ENCODE measurements around the gene GAK. TPM values are rescaled to one million over a fixed set of nuclear protein-coding genes. Genes with fewer than 3 reads are reported as not detected.

The GAK gene
- total and polyA plus RNA-seq, 2 experiments from 2014 or later = 59.8 to 144 TPM

GRCh38 chr4:889516-889915, 42.6 kb downstream of the GAK start:
- no peak for TF ChIP-seq CTCF (IDR thresholded peaks at IDR 0.05; ENCODE audit: low read depth, low read length)
- H3K27me3 ChIP-seq = no peaks in the 10 kb centered on the region
- DNase-seq (ENCODE audit: low read depth in 1 of 2, low spot score in 1 of 2) = no peak
- no peaks in the 10 kb centered on the region for H3K36me3 ChIP-seq
- H3K4me1 ChIP-seq (ENCODE audit: low read depth) = no peaks in the 10 kb centered on the region
- no peak overlapping the region for H3K27ac ChIP-seq
- H3K9me3 ChIP-seq (ENCODE audit: low read depth) = no peaks in the 10 kb centered on the region
- no peak overlapping the region for H3K4me3 ChIP-seq

GRCh38 chr4:888029-888428, 44.1 kb downstream of the GAK start:
- H3K27ac ChIP-seq = no peak overlapping the region
- no peaks in the 10 kb centered on the region for H3K9me3 ChIP-seq (ENCODE audit: low read depth)
- no peaks in the 10 kb centered on the region for H3K36me3 ChIP-seq
- no peaks in the 10 kb centered on the region for H3K27me3 ChIP-seq
- DNase-seq (ENCODE audit: low read depth in 1 of 2, low spot score in 1 of 2) = no peak
- no peaks in the 10 kb centered on the region for H3K4me1 ChIP-seq (ENCODE audit: low read depth)
- no peak overlapping the region for H3K4me3 ChIP-seq
- TF ChIP-seq CTCF (IDR thresholded peaks at IDR 0.05; ENCODE audit: low read depth, low read length) = no peak

GRCh38 chr4:887034-887763, 44.9 kb downstream of the GAK start:
- Histone ChIP-seq H3K27ac (no peak overlapping the region), H3K9me3 (ENCODE audit: low read depth) (no peaks in the 10 kb centered on the region), H3K27me3 (no peaks in the 10 kb centered on the region), H3K36me3 (no peaks in the 10 kb centered on the region), H3K4me1 (ENCODE audit: low read depth) (no peaks in the 10 kb centered on the region), H3K4me3 (no peak overlapping the region)
- TF ChIP-seq CTCF (IDR thresholded peaks at IDR 0.05; ENCODE audit: low read depth, low read length) = no peak
- DNase-seq (ENCODE audit: low read depth in 1 of 2, low spot score in 1 of 2) = no peak

- no peaks in the 10 kb centered on the region for H3K36me3 ChIP-seq
- H3K4me3 ChIP-seq = no peak overlapping the region
Observed at GRCh38 chr4:886244-886643, 45.9 kb downstream of the GAK start.

GRCh38 chr4:885353-885752, 46.8 kb downstream of the GAK start:
- no peaks in the 10 kb centered on the region for H3K4me1 ChIP-seq (ENCODE audit: low read depth)
- H3K27ac ChIP-seq = no peak overlapping the region
- H3K27me3 ChIP-seq = no peaks in the 10 kb centered on the region
- H3K9me3 ChIP-seq (ENCODE audit: low read depth) = no peaks in the 10 kb centered on the region
- TF ChIP-seq CTCF (IDR thresholded peaks at IDR 0.05; ENCODE audit: low read depth, low read length) = no peak
- no peak overlapping the region for H3K4me3 ChIP-seq
- no peaks in the 10 kb centered on the region for H3K36me3 ChIP-seq
- DNase-seq (ENCODE audit: low read depth in 1 of 2, low spot score in 1 of 2) = no peak

More at GRCh38 chr4:886244-886643, 45.9 kb downstream of the GAK start:
- Histone ChIP-seq H3K27ac (no peak overlapping the region), H3K4me1 (ENCODE audit: low read depth) (no peaks in the 10 kb centered on the region), H3K9me3 (ENCODE audit: low read depth) (no peaks in the 10 kb centered on the region), H3K27me3 (no peaks in the 10 kb centered on the region)
- no peak for TF ChIP-seq CTCF (IDR thresholded peaks at IDR 0.05; ENCODE audit: low read depth, low read length)
- DNase-seq (ENCODE audit: low read depth in 1 of 2, low spot score in 1 of 2) = no peak

Measured in cardiac muscle cell (in vitro differentiated cells and primary cell).